ENCODE data around the gene SPARC. TPM values are rescaled to one million over a fixed set of nuclear protein-coding genes. Genes with fewer than 3 reads are reported as not detected.

Gene SPARC
- polyA plus RNA-seq, 1 of the 3 experiments (the other 2 are of a cell fraction) = 1,115 TPM

GRCh38 chr5:151611127-151611775 lies 75.5 kb downstream of the SPARC start:
- Histone ChIP-seq H3K79me2 (ENCODE audit: insufficient read depth) (no peaks in the 10 kb centered on the region), H3K27ac (ENCODE audit: low read depth in 2 of 2, low read length in 1 of 2) (no peak overlapping the region), H3K9me3 (no peaks in the 10 kb centered on the region), H3F3A (replicated peaks; ENCODE audit: insufficient read depth) (no peaks in the 10 kb centered on the region), H3K4me3 (ENCODE audit: low read depth in 2 of 2, low read length in 1 of 2) (no peak overlapping the region), H3K4me1 (ENCODE audit: control insufficient read depth in 1 of 2, insufficient read depth in 2 of 2, low read depth in 1 of 2, low read length in 1 of 2) (no peaks in the 10 kb centered on the region), H3K36me3 (replicated peaks in 1 of 2; ENCODE audit: control insufficient read depth in 1 of 2, insufficient read depth in 2 of 2, low read length in 1 of 2) (no peaks in the 10 kb centered on the region), H2AFZ (ENCODE audit: low read depth) (no peak overlapping the region), H4K20me1 (ENCODE audit: insufficient read depth) (no peaks in the 10 kb centered on the region), H3K9ac (no peak overlapping the region), H3K27me3 (ENCODE audit: insufficient read depth) (no peaks in the 10 kb centered on the region), H3K4me2 (no peak overlapping the region), H3K9me2 (no peaks in the 10 kb centered on the region)
- 79% methylated on average over 7 of the region's 8 CpGs for WGBS (ENCODE audit: low lambda C conversion rate)
- DNase-seq = no peak
- no peak for TF ChIP-seq POLR2AphosphoS5 (IDR thresholded peaks at IDR 0.05; ENCODE audit: low read depth, low read length)
- TF ChIP-seq TAF1 (IDR thresholded peaks at IDR 0.05; ENCODE audit: borderline replicate concordance, low read depth, low read length) = no peak
- no peak for TF ChIP-seq USF2 (IDR thresholded peaks at IDR 0.05; ENCODE audit: borderline replicate concordance, low read depth, low read length)
- TF ChIP-seq CHD2 (IDR thresholded peaks at IDR 0.05; ENCODE audit: low read length, partially characterized antibody) = no peak
- TF ChIP-seq RXRA (IDR thresholded peaks at IDR 0.05; ENCODE audit: borderline replicate concordance, low read depth) = no peak
- ChIA-PET CTCF (interaction anchor here (0.7 to 1.2 kb wide), 4 partner anchors 10 to 157 kb away, joined by 3 to 5 read pairs (median 3); no protein-coding TSS in a partner anchor), POLR2A (no interaction called here)

Small RNA genes within 50 kb of the gene (small RNA-seq; reads per million reads assigned to genes)
- gene RN7SKP232 = 0 to 12.4 (median 0.06) reads per million in 7 experiments

Other genes starting within 250 kb of the SPARC start
- 4.1 and 6.3 TPM in 2 replicates for gene SLC36A1, start 239.3 kb downstream of the SPARC start, polyA plus RNA-seq (2012; rRNA removed)
- not detected in 2 replicates for gene FAT2, start 95.6 kb downstream of the SPARC start, polyA plus RNA-seq (2012; rRNA removed)
- 344 and 497 TPM in 2 replicates for gene ATOX1, start 71.7 kb upstream of the SPARC start, polyA plus RNA-seq (2012; rRNA removed)
- 21.7 and 25.1 TPM in 2 replicates for gene G3BP1, start 85.0 kb upstream of the SPARC start, polyA plus RNA-seq (2012; rRNA removed)
- not detected in 2 replicates for gene GLRA1, start 237.9 kb upstream of the SPARC start, polyA plus RNA-seq (2012; rRNA removed)